ENCODE results near the gene PRKRIP1.
A peak's percentile ranks its signal among the peaks of the same experiment; 100 is the strongest.
"Not testable (repeated sequence)": the region's sequence is repeated elsewhere in the genome, so short reads cannot be mapped to it uniquely, and the experiment has no call there.

Gene PRKRIP1

DNA sequence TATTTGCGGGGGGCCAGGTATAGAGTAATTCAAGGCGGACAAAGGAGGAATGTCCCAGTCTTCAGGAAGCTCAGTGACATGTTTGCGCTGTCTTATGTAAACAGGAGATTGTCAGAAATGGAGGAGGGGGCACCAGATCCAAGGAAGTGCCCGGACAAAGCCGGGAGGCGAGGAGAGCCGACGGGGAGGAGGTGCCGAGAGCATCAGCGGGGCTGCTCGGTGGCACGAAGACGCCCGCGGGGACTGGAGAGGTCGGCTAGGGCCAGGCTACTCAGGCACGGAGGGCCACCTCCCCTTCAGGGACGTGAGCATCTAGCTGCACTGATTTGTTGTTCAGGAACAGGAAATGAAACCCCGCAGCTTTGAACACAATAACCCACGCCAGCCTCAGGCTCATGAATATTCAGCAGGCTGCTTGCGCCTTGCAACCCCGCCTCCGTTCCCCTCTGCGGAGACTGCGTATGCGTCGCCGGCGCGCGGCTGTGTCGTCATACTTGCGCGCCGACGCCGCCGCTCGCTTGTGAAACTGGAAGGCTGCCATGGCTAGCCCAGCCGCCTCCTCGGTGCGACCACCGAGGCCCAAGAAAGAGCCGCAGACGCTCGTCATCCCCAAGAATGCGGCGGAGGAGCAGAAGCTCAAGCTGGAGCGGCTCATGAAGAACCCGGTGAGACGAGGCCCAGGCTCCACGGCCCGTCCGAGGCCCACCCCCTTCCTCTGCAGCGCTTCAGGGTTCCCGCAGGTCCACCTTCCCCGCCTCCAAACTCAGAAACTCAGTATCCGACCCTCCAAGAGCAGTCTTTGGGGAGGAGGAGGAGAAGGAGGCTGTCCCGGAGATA lies at the start of gene PRKRIP1:
Gene PRKRIP1, plus strand, starts transcription at position 491 of the 837 bp plus-strand sequence. Its CDS starts 49 bp downstream, at position 540.
- peak; percentile 98 for DNase-seq (ENCODE audit: low spot score)

GRCh38 chr7:102346983-102347382 lies 49.2 kb upstream of the PRKRIP1 start:
- DNase-seq (ENCODE audit: low spot score): not testable (repeated sequence)

DNA sequence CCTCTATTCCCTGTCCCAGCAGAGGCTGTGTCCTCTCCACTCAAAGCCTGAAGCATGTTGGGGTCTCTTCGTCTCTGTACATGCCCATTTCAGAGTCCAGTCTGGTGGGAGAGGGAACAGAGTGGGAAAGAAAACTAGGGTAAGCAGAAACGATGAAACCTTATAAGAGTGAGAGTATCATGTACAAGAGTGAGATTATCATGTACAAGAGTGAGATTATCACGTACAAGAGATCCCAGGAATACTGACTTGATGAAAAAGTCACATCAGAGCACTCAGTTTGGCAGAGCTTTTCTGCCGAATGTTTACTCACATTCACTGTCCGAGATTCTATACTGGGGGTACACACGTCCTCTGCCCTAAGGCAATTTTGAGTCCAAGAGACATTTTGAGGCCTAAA lies 39.8 kb upstream of the PRKRIP1 start, which contains the start of gene SPDYE6:
Gene SPDYE6, minus strand, starts transcription at position 101 of the 400 bp plus-strand sequence. CDS start 421 bp downstream, outside the sequence.
- DNase-seq (ENCODE audit: low spot score): not testable (repeated sequence)

GRCh38 chr7:102363549-102364393 lies 32.4 kb upstream of the PRKRIP1 start:
- peak; percentile 100 for DNase-seq (ENCODE audit: low spot score)

- not testable (repeated sequence) for DNase-seq (ENCODE audit: low spot score)
Observed at GRCh38 chr7:102364394-102364886, 31.7 kb upstream of the PRKRIP1 start.

DNA sequence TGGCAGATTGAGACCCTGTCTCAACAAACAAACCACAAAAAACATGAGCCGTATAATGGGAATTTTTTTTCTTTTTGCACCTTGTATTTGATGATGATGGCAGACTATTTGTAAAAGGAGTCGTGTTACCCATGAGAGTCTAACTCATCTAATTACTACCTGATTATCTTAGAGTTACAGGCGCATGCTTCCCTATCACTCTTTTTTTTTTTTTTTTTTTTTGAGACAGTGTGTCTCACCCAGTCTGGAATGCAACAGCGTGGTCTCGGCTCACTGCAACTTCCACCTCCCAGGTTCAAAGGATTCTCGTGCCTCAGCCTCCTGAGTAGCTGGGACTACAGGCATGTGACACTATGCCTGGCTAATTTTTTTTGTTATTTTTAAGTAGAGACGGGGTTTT lies 30.8 kb upstream of the PRKRIP1 start:
- not testable (repeated sequence) for DNase-seq (ENCODE audit: low spot score)

DNA sequence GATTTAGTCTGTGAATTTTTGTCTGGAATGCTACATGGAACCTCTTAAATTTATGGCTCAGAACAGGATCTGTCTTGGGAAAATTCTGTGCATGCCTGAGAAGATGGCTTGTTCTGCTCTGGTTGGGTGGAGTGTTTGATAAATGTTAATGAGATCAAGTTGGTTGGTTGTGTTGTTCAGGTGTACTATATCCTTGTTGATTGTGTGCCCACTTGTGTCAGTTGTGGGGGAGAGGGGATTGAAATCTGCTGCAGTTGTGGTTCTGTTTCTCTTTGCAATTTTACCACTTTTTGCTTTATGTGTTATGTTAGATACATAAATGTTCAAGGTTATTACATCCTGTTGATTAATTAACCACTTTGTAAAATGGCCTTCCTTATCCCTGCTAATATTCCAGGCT lies 26.1 kb upstream of the PRKRIP1 start:
- not testable (repeated sequence) for DNase-seq (ENCODE audit: low spot score)

DNA sequence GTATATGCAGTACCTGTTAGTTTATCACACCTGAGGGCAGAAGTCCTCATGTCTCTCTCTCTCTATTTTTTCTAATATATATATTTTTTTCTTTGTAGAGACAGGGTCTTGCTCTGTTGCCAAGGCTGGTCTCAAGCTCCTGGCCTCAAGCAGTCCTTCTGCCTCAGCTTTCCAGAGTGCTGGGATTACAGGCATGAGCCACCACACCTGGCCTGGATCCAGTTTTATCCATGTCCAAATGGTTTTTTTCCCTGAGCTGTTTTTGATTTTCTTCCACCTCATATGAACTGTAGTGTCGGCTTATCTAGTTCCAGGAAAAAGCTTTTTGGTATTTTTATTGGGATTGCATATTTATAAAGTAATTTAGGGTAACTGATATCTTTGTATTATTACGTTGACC lies 23.4 kb upstream of the PRKRIP1 start:
- not testable (repeated sequence) for DNase-seq (ENCODE audit: low spot score)

DNA sequence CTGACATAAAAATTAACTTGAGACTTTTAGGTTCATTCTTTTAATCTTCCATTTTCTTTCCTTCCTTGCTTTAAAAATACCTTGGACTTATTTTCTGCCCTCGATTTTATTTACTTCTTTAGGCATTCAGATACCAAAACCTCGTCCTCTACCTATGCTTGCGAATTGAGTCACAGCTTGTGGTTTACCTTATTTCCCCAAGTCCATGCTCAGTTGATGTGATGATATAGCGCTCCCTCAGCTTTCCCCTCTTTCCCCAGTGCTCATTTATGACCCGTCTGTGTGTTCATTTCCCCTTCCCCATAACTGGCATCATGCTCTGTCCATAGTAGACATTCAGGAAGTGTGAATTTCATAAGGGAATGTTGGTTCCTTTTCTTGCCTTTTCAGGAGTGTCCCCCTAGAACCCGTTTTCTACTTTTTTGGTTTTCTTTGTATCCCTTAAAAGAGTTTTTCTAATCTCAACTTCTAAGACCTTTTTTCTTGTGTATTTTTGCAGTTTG lies 19.1 kb upstream of the PRKRIP1 start:
- no peak for DNase-seq (ENCODE audit: low spot score)

- not testable (repeated sequence) for DNase-seq (ENCODE audit: low spot score)
Observed at GRCh38 chr7:102380837-102381236, 15.3 kb upstream of the PRKRIP1 start.

DNA sequence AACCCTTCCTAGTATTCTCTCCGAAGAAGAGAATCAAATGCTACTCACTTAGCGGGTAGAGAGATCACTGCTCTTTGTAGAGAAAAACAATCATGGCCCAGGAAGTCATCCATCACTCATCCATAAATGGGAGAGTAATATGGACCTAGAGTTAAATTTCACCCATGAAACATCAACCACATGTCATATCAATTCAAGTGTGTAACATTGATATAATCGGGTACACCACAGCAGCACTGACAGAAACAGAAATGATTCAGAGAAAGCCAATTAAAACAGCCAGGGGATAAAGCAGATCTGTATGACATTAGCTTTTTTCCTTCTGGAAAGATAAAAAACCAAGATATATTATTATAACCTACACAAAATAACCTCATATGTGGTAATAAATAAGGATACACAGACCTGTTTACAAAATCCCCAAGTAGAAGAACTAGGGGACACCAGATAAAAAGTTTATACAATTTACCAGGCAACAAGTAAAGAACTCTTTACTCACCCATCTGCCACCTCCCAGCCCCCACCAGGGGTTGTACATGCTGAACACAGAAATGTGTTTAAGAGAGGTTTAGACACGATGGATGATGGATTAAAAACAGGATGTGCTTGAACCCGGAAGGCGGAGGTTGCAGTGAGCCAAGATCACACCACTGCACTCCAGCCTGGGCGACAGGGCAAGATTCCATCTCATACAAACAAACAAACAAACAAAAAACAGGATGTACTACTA lies 14.3 kb upstream of the PRKRIP1 start:
- DNase-seq (ENCODE audit: low spot score): not testable (repeated sequence)

- DNase-seq (ENCODE audit: low spot score): no peak
Observed at GRCh38 chr7:102387064-102387463, 9.1 kb upstream of the PRKRIP1 start.

- no peak for DNase-seq (ENCODE audit: low spot score)
Observed at GRCh38 chr7:102389810-102390209, 6.4 kb upstream of the PRKRIP1 start.

- DNase-seq (ENCODE audit: low spot score): peak; percentile 85
Observed at GRCh38 chr7:102390697-102391484, 5.3 kb upstream of the PRKRIP1 start.

GRCh38 chr7:102392330-102392729 lies 3.8 kb upstream of the PRKRIP1 start:
- DNase-seq (ENCODE audit: low spot score): no peak

GRCh38 chr7:102393467-102393866 lies 2.7 kb upstream of the PRKRIP1 start:
- no peak for DNase-seq (ENCODE audit: low spot score)

GRCh38 chr7:102395592-102395872 lies 631 bp upstream of the PRKRIP1 start:
- peak; percentile 59 for DNase-seq (ENCODE audit: low spot score)

DNA sequence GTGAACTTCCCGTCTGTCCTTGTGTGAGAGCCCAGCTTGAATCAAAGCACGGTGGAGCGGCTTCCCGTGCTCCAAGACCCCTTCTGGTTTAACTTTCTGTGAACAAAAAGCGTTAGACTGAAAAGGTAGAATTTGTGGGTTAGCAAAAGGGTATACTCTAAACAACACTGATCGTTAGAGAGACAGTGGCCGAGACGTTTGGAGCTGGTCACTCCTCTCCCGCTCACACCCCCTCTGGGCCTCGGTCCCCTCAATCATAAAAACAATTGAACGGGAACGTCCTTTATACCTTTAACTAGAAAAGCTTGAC lies 502 bp downstream of the PRKRIP1 start:
- no peak for DNase-seq (ENCODE audit: low spot score)

GRCh38 chr7:102398543-102398942 lies 2.4 kb downstream of the PRKRIP1 start:
- no peak for DNase-seq (ENCODE audit: low spot score)

DNA sequence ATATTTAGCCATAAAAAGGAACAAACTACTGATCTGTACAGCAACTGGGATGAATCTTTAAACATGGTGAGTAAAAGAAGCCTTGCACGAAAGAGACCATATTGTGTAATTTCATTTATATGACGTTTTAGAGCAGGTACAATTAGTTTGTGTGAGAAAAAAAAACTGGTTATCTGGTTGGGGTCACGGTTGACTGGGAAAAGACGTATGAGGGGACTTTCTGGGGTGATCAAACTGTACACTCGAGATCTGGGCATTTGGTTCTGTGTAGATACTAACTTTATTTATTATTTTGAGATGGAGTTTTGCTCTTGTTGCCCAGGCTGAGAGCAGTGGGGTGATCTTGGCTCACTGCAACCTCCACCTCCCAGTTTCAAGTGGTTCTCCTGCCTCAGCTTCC lies 4.2 kb downstream of the PRKRIP1 start:
- DNase-seq (ENCODE audit: low spot score): no peak

DNA sequence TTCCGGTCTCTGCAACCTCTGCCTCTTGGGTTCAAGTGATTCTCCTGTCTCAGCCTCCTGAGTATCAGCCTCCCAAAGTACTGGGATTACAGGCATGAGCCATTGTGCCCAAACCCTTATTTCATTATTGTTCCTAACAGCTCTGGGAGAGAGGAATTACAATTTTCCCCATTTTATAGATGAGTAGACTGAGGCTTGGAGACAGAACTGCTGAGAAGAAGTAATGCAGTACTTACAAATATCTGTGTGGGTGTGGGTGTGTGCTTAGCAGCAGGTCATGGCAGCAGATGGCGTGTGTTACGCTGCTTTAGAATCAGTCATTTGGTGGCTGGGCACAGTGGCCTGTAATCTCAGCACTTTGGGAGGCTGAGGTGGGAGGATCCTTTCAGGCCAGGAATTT lies 7.4 kb downstream of the PRKRIP1 start:
- DNase-seq (ENCODE audit: low spot score): no peak

Measured in RKO (cell line).